Stimulated activated CD8-positive, alpha-beta memory T cell treated with anti-CD3 and anti-CD28 coated beads, Interleukin-2, amount 100 ng/mL, for 1 hour (primary cell): ENCODE data around the gene LRP1.

Experiments
- DNase-seq, 2 donors: peaks; one replicate each; pipeline ENCODE4 v3.0.0-alpha.2; 2020; ENCODE audit warnings: low read depth in 2 of 2

LRP1 gene

GRCh38 chr12:57193706-57194245, 65.5 kb downstream of the LRP1 start:
- no peak for DNase-seq

DNA sequence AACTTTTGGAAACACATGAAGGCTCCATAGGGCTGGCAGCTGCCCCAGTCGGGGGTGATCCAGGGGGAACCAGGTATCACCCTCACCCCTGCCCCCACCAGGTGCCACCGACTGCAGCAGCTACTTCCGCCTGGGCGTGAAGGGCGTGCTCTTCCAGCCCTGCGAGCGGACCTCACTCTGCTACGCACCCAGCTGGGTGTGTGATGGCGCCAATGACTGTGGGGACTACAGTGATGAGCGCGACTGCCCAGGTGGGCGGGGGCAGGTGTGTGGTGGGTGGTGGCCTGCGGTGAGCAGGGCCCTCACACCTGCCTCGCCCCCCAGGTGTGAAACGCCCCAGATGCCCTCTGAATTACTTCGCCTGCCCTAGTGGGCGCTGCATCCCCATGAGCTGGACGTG, 66.0 kb downstream of the LRP1 start:
- DNase-seq: no peak

DNA sequence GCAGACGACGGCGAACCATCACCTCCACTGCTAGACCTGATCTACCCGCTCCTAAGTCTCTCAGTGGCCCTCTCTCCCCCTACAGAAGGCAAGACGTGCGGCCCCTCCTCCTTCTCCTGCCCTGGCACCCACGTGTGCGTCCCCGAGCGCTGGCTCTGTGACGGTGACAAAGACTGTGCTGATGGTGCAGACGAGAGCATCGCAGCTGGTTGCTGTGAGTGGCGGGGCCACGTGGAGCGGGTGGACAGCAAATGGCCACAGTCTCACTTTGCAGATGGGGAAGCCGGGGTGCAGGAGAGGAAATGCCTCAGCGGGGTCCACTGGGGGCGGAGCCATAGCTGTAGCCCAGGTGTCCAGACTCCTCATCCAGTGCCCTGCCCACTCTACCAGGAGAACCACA, 66.9 kb downstream of the LRP1 start:
- DNase-seq: no peak

DNA sequence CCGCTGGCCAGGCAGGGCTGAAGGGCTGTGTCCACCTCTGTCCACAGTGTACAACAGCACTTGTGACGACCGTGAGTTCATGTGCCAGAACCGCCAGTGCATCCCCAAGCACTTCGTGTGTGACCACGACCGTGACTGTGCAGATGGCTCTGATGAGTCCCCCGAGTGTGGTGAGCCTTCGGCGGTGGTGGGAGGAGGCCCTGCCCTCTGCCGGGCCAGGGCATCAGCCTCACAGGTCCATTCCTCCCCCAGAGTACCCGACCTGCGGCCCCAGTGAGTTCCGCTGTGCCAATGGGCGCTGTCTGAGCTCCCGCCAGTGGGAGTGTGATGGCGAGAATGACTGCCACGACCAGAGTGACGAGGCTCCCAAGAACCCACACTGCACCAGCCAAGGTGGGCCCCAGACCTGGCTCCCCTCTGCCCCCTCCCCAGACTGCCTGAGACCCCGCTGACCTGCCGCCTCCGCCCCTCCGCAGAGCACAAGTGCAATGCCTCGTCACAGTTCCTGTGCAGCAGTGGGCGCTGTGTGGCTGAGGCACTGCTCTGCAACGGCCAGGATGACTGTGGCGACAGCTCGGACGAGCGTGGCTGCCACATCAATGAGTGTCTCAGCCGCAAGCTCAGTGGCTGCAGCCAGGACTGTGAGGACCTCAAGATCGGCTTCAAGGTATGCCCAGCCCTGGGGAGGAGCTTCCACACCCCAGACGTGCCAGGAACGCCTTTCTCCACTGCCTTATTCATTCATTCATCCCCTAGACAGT, 67.5 kb downstream of the LRP1 start:
- DNase-seq: no peak

- DNase-seq: no peak
Observed at GRCh38 chr12:57196439-57196838, 68.2 kb downstream of the LRP1 start.

DNA sequence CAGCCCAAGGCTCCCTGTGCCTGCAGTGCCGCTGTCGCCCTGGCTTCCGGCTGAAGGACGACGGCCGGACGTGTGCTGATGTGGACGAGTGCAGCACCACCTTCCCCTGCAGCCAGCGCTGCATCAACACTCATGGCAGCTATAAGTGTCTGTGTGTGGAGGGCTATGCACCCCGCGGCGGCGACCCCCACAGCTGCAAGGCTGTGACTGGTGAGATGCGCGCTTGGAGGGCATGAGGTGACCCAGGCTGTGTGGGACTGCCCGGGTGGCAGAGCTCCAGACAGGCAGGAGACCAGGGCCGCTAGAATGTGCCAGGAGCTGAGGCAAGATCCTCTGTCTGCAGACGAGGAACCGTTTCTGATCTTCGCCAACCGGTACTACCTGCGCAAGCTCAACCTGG, 68.7 kb downstream of the LRP1 start:
- no peak for DNase-seq

- no peak for DNase-seq
Observed at GRCh38 chr12:57198329-57198728, 70.0 kb downstream of the LRP1 start.

- no peak for DNase-seq
Observed at GRCh38 chr12:57199191-57199590, 70.9 kb downstream of the LRP1 start.

GRCh38 chr12:57200497-57200896, 72.2 kb downstream of the LRP1 start:
- DNase-seq: no peak

GRCh38 chr12:57201219-57201618, 72.9 kb downstream of the LRP1 start:
- no peak for DNase-seq

DNA sequence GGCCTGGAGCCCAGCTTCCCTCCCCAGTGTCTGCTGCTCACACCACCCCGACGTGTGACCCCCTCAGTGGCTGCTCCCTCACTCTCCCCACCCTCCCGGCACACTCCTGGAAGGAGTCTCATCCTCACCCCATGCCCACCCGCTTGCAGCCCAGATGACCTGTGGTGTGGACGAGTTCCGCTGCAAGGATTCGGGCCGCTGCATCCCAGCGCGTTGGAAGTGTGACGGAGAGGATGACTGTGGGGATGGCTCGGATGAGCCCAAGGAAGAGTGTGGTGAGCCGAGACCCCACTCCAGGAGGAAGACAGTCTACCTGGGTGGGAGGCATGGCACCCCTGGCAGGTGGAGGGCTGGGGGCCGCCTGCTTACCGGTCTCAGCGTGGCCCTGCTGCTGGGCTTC, 73.3 kb downstream of the LRP1 start:
- no peak for DNase-seq

DNA sequence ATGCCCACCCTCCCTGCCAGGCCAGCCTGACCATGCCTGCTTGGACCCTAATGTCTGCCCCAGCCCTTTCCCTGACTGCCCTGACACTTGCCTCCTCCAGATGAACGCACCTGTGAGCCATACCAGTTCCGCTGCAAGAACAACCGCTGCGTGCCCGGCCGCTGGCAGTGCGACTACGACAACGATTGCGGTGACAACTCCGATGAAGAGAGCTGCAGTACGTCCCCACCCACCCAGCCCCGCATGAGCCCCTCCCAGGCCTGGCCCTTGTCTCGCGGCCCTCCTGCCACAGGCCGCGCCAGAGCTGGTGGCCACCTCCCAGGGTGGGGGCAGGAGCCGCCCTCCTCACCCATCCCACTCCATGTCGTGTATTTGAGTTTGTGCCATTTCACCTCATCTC, 74.0 kb downstream of the LRP1 start:
- no peak for DNase-seq

DNA sequence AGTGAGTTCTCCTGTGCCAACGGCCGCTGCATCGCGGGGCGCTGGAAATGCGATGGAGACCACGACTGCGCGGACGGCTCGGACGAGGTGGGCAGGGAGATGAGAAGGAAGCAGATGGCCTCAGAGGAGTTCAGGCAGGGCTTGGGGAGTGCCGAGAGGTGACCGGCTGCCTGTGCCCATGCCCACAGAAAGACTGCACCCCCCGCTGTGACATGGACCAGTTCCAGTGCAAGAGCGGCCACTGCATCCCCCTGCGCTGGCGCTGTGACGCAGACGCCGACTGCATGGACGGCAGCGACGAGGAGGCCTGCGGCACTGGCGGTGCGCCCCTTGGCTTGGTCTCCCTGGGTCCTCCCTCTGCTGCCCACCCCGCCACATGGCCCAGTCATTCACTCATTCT, 74.9 kb downstream of the LRP1 start:
- no peak for DNase-seq

DNA sequence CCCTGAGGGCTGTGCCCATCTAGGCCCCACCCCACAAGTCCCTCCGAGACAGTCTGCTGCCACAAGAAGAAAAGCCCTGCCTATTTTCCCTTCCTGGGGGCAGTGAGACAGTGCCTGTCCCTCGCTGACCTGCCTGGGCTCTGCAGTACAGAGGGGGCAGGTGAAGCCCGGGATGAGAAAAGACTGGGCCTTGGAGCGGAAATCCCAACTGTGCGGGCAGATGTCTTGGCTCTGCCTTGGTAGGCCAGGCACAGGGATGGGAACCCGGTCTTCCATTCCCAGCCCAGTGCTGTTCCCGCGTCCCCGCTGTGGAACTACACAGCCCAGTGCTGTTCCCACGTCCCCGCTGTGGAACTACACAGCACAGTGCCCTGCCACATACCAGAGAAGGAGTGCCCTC, 75.5 kb downstream of the LRP1 start:
- no peak for DNase-seq

GRCh38 chr12:57204454-57204853, 76.2 kb downstream of the LRP1 start:
- DNase-seq: no peak

DNA sequence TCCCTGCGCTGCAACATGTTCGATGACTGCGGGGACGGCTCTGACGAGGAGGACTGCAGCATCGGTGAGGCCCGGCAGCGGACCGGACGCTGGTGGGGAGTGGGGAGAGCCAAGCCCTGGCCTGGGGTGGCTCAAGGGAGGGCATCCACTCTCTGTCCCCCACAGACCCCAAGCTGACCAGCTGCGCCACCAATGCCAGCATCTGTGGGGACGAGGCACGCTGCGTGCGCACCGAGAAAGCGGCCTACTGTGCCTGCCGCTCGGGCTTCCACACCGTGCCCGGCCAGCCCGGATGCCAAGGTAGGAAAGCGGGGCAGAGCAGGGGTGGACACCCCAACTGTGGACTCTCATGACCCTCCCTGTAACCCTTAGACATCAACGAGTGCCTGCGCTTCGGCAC, 76.9 kb downstream of the LRP1 start:
- DNase-seq: no peak

DNA sequence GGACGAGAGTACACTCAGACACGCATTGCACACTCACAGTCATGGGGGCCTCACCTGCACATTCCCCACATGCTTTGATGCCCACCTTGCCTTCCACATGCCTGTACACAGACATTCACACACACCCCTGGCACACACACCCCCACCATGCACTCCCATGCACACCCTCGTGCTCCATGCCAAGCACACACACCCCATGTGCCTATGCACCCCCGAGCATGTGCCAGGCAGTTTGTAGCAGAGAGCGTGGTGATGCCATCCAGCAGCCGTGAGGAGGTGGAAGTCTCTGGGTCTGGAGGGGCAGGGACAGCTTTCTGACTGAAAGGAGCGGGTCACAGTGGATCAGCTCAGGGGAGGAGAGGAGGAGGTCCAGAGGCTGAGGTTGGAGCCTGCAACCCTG, 77.6 kb downstream of the LRP1 start:
- no peak for DNase-seq

DNA sequence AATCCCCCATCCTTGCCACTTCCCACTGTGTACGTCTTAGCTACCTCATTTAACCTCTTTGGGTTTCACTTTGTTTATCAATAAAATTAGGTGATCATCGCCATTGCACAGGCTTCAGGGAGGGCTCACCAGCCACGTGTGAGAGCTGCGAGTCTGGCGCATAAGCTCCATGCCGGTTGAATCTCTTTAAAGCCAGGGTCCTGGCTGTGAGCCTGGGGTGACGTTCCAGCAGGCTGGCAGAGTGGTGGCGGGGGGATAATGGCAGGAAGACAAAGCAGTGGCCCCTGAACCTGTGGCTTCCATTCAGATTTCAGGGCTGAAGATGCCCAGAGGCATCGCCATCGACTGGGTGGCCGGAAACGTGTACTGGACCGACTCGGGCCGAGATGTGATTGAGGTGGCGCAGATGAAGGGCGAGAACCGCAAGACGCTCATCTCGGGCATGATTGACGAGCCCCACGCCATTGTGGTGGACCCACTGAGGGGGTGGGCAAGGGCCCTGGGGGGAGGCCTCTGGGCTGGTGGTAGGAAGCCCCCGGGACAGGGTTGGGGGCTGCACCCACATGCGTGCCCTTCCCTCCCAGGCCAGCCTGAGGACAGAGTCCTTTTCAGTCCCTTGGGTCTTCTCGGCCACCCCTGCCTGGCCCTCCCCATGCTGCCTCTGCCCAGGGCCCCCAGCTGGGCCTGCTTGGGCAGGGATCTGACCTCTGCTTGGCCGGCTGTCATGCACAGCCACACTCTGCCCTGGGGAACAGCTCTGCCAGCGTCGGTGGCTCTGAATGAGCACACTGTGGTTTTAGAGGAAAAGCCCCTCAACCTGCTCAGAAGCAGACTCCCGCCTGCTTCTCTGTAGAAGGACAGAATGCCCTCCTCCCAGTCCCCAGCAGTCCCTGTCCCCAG, 79.7 kb downstream of the LRP1 start:
- DNase-seq: no peak

GRCh38 chr12:57208631-57209282, 80.5 kb downstream of the LRP1 start:
- no peak for DNase-seq

DNA sequence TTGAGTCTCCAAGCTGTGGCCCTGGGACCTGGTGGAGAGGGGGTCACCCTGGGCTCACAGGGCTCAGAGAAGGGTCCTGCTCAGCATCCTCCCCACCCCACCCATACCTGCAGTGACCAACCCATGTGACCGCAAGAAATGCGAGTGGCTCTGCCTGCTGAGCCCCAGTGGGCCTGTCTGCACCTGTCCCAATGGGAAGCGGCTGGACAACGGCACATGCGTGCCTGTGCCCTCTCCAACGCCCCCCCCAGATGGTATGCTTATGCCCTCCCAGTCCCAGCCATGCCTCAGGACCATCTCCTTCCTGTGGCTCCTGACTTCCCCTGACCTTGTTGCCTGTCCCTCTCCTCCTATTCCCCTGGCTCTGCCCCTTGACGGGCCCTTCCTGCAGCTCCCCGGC, 81.6 kb downstream of the LRP1 start:
- no peak for DNase-seq

DNA sequence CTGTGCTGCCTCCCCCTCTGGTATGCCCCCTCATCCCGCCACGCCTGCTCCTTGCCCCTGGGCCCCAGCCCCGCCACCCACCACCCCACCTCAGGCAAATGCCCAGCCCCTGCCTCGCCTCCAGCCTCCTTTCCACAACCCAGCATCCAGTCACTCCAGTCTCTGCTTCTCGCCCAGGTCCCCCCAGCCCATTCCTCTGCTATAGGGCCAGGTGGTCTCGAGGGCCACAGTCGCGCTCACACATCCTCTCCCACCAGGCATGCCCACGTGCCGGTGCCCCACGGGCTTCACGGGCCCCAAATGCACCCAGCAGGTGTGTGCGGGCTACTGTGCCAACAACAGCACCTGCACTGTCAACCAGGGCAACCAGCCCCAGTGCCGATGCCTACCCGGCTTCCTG, 82.2 kb downstream of the LRP1 start:
- DNase-seq: no peak

GRCh38 chr12:57210926-57211692, 82.8 kb downstream of the LRP1 start:
- no peak for DNase-seq
